Neuronal stem cell (in vitro differentiated cells): Measurements from ENCODE around the gene TEX261.

Experiments used
- DNase-seq: peaks from one replicate; pipeline ENCODE4 v3.0.0-alpha.2; 2013; ENCODE audit warnings: low spot score
- H2AFZ ChIP-seq: one replicate; pipeline ENCODE4 v1.6.1; 2013; ENCODE audit warnings: mild to moderate bottlenecking, low read length, inconsistent platforms
- H2AK5ac ChIP-seq: 2 replicates; pipeline ENCODE4 v1.6.1; 2013; ENCODE audit warnings: low read depth, mild to moderate bottlenecking, inconsistent platforms, low read length, moderate library complexity, mixed read lengths
- H2BK120ac ChIP-seq: 2 replicates; pipeline ENCODE4 v1.6.1; 2013; ENCODE audit warnings: low read depth, mild to moderate bottlenecking, inconsistent platforms, low read length, moderate library complexity, mixed read lengths
- H2BK12ac ChIP-seq: one replicate; pipeline ENCODE4 v1.6.1; 2013; ENCODE audit warnings: low read length, inconsistent platforms
- H2BK15ac ChIP-seq: 2 replicates; pipeline ENCODE4 v1.6.1; 2013; ENCODE audit warnings: mild to moderate bottlenecking, low read length, inconsistent platforms, mixed read lengths
- H2BK5ac ChIP-seq: one replicate; pipeline ENCODE4 v1.6.1; 2013; ENCODE audit warnings: inconsistent platforms, mild to moderate bottlenecking, low read length, moderate library complexity
- H3K14ac ChIP-seq: one replicate; pipeline ENCODE4 v1.6.1; 2013; ENCODE audit warnings: low read length, inconsistent platforms
- H3K18ac ChIP-seq: 2 replicates; pipeline ENCODE4 v1.6.1; 2013; ENCODE audit warnings: low read length, inconsistent platforms
- H3K23ac ChIP-seq: 2 replicates; pipeline ENCODE4 v1.6.1; 2013; ENCODE audit warnings: low read depth, mild to moderate bottlenecking, mixed read lengths, low read length, inconsistent platforms; ENCODE audit not compliant: poor library complexity
- H3K27ac ChIP-seq: replicated peaks from 3 replicates; pipeline ENCODE4 v1.5.1; 2013; ENCODE audit warnings: low read length, inconsistent platforms
- H3K27me3 ChIP-seq, 3 experiments: 2 replicates each; pipeline ENCODE4 v1.6.1; 2013; ENCODE audit warnings: low read length in 3 of 3, mild to moderate bottlenecking in 2 of 3, inconsistent platforms in 1 of 3, low read depth in 1 of 3, mixed read lengths in 1 of 3, moderate library complexity in 1 of 3; ENCODE audit not compliant: control insufficient read depth in 3 of 3, insufficient read depth in 3 of 3
- H3K36me3 ChIP-seq, 2 donors: replicated peaks in 1 of 2; 2 replicates each; pipeline ENCODE4 v1.6.1; 2013; ENCODE audit warnings: low read length in 2 of 2; ENCODE audit not compliant: control insufficient read depth in 2 of 2, insufficient read depth in 2 of 2
- H3K4ac ChIP-seq: 2 replicates; pipeline ENCODE4 v1.6.1; 2013; ENCODE audit warnings: inconsistent platforms, mild to moderate bottlenecking, low read length, moderate library complexity
- H3K4me1 ChIP-seq, 2 donors: 1 replicate in 1 of 2; 2 replicates in 1 of 2; pipeline ENCODE4 v1.6.1; 2013; ENCODE audit warnings: low read length in 2 of 2, low read depth in 1 of 2; ENCODE audit not compliant: control insufficient read depth in 2 of 2, insufficient read depth in 1 of 2
- H3K4me2 ChIP-seq: one replicate; pipeline ENCODE4 v1.6.1; 2013; ENCODE audit warnings: mild to moderate bottlenecking, low read length, inconsistent platforms; ENCODE audit not compliant: insufficient read depth, poor library complexity, severe bottlenecking
- H3K4me3 ChIP-seq, 2 donors: 2 replicates each; pipeline ENCODE4 v1.5.1; 2013; ENCODE audit warnings: low read length in 2 of 2, mild to moderate bottlenecking in 2 of 2, inconsistent platforms in 1 of 2, moderate library complexity in 1 of 2
- H3K79me1 ChIP-seq: one replicate; pipeline ENCODE4 v1.6.1; 2013; ENCODE audit warnings: low read depth, mild to moderate bottlenecking, inconsistent platforms, low read length, moderate library complexity
- H3K9ac ChIP-seq: one replicate; pipeline ENCODE4 v1.6.1; 2013; ENCODE audit warnings: mild to moderate bottlenecking, low read depth, low read length, inconsistent platforms; ENCODE audit not compliant: poor library complexity
- H3K9me3 ChIP-seq, 2 donors: replicated peaks in 1 of 2; 2 replicates each; pipeline versions ENCODE3 to v1.6.1; 2013; ENCODE audit warnings: low read length in 2 of 2, mild to moderate bottlenecking in 2 of 2, inconsistent platforms in 1 of 2, low read depth in 1 of 2, mixed read lengths in 1 of 2, moderate library complexity in 1 of 2; ENCODE audit not compliant: control insufficient read depth in 2 of 2, insufficient read depth in 1 of 2
- H4K8ac ChIP-seq: one replicate; pipeline ENCODE4 v1.6.1; 2013; ENCODE audit warnings: low read depth, mild to moderate bottlenecking, inconsistent platforms, low read length, moderate library complexity
- H4K91ac ChIP-seq: one replicate; pipeline ENCODE4 v1.6.1; 2013; ENCODE audit warnings: low read length, low read depth, mild to moderate bottlenecking, inconsistent platforms; ENCODE audit not compliant: poor library complexity
- WGBS, 2 donors: extraction: QIAGEN DNeasy Blood & Tissue Kit; methylation state at CpG; one replicate each; pipeline ENCODE4 v1.1.7; 2013; ENCODE audit warnings: missing lambda C conversion rate in 2 of 2, mixed read lengths in 1 of 2; ENCODE audit not compliant: insufficient read length in 2 of 2, insufficient replicate concordance in 1 of 2; ENCODE audit errors: extremely low coverage in 2 of 2; 5-methylcytosine and 5-hydroxymethylcytosine counted together

The TEX261 gene

DNA sequence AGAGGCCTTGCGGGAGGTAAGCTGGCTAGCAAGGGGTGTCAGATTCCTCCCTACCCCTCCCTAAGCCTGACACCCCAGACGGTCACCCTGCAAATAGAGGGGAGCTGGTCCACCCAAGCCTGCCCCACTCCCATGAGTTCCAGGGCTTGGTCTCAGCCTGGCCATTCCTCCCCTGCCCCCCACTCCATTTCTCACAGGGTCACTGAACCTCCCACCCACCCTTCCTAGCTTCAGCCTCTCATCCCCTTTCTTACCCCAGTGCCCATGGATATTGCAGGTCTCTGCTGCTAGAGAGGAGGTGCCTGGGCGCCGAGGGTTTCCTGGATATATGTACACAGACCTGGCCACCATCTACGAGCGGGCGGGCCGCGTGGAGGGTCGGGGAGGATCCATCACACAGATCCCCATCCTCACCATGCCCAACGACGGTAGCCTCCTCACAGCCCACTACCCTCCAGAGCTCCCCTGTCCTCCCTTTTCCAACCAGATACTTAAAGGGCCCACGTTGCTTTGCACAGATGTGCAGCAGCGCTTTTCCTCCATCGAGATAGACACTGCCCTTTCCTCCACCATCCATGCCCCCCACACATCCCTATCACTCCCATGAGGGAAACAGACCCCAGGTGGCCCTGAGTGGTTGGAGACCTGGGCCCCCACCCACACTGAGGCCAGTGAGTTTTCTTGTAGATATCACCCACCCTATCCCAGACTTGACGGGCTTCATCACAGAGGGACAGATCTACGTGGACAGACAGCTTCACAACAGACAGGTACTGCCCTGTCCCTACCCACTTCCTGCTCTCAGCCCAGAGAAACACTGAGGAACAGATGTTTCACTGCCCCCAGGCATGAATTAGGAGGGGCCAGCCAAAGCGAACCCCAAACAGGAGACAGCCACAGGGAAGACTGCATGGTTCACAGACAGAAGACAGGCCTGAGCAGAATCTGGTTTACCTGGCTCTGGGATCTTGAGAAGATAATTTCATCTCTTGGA lies 31.5 kb downstream of the TEX261 start:
- Histone ChIP-seq H3K79me1 (no peaks in the 10 kb centered on the region), H2BK12ac (no peak overlapping the region), H3K4ac (no peak overlapping the region), H3K36me3 (no peaks in the 10 kb centered on the region), H2BK15ac (no peak overlapping the region), H4K8ac (no peak overlapping the region), H2AFZ (no peak overlapping the region), H3K9ac (no peak overlapping the region), H3K23ac (peak overlapping the region; percentile 61), H3K27me3 (peaks cover 0 to 25% (median 7%) of the 10 kb centered on the region in 3 experiments), H3K4me2 (no peak overlapping the region), H3K4me3 (no peak overlapping the region), H2BK120ac (no peak overlapping the region), H3K14ac (peak overlapping the region; percentile 22), H2BK5ac (no peak overlapping the region), H2AK5ac (no peak overlapping the region), H3K18ac (no peak overlapping the region), H3K9me3 (no peaks in the 10 kb centered on the region), H4K91ac (no peak overlapping the region), H3K27ac (no peak overlapping the region), H3K4me1 (peaks cover 0 to 3% of the 10 kb centered on the region in 2 donors)
- DNase-seq = no peak
- WGBS, 2 donors = no CpG with 5 or more reads among the region's 18 CpGs

DNA sequence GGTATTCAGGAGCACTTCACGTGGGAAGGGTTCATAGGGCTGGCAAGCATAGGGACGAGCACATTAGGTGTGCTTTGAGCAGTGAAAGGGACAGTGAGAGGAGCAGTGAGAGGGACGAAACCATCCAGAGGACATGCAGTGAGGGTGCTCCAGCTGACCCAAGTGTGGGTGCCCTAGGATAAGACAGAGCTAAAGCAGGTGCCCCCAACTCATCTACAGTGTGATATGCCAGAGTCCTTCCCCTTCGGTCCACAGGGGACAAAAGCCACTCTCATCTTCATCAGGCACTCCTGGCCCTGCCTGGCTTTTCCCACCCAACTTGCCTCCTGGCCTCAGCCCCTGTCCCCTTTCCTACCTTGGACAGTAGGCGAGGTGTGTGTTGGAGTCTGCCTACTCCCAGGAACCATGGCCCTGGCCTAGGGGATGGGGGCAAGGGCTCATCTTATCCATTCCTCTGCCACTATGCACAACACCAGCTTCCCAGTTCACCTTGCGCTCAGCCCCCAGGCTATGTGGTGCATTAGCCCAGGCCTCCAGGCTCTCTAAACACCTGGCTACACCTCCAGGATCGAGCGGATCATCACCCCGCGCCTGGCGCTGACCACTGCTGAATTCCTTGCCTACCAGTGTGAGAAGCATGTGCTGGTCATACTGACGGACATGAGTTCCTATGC lies 32.3 kb downstream of the TEX261 start:
- no CpG with 5 or more reads among the region's 12 CpGs for WGBS, 2 donors

DNA sequence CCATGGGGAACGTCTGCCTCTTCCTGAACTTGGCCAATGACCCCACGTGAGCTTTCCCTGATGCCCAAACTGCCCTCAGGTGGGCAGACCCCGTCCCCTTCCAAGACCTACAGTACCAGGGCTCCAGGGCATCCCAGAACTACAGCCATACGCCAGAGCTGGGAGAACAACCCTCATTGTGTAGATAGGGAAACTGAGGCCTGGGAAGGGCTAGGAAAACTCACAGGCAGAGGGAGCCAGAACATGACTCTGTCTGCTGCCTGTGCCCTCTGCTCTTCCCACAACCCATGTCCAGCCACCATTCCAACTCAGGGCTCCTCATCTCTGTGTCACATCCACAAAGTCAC lies 33.1 kb downstream of the TEX261 start:
- H3K9me3 ChIP-seq = no peaks in the 10 kb centered on the region
- DNase-seq = no peak
- peaks cover 0 to 3% of the 10 kb centered on the region in 2 donors for H3K4me1 ChIP-seq
- no peak overlapping the region for H3K27ac ChIP-seq
- H3K4ac ChIP-seq = no peak overlapping the region
- no peaks in the 10 kb centered on the region for H3K36me3 ChIP-seq
- no peak overlapping the region for H2BK120ac ChIP-seq
- H2BK5ac ChIP-seq = peak overlapping the region; percentile 48
- no peak overlapping the region for H4K91ac ChIP-seq
- H3K79me1 ChIP-seq = no peaks in the 10 kb centered on the region
- H3K4me2 ChIP-seq = no peak overlapping the region
- H2BK12ac ChIP-seq = no peak overlapping the region
- no peak overlapping the region for H3K14ac ChIP-seq
- H2AK5ac ChIP-seq = no peak overlapping the region
- no peak overlapping the region for H3K4me3 ChIP-seq
- H2AFZ ChIP-seq = no peak overlapping the region
- no peak overlapping the region for H2BK15ac ChIP-seq
- no peak overlapping the region for H4K8ac ChIP-seq
- peaks cover 0 to 25% (median 7%) of the 10 kb centered on the region in 3 experiments for H3K27me3 ChIP-seq
- H3K18ac ChIP-seq = no peak overlapping the region
- WGBS, 2 donors = no CpG with 5 or more reads among the region's 4 CpGs
- no peak overlapping the region for H3K23ac ChIP-seq
- H3K9ac ChIP-seq = no peak overlapping the region

More for the DNA sequence above, 32.3 kb downstream of the TEX261 start:
- no peak overlapping the region for H3K27ac ChIP-seq
- H3K4me3 ChIP-seq = no peak overlapping the region
- H4K91ac ChIP-seq = no peak overlapping the region
- H3K18ac ChIP-seq = no peak overlapping the region
- no peak overlapping the region for H2BK12ac ChIP-seq
- no peak overlapping the region for H2AFZ ChIP-seq
- no peak for DNase-seq
- no peak overlapping the region for H3K23ac ChIP-seq
- no peaks in the 10 kb centered on the region for H3K79me1 ChIP-seq
- no peak overlapping the region for H2BK5ac ChIP-seq
- no peaks in the 10 kb centered on the region for H3K36me3 ChIP-seq
- no peak overlapping the region for H4K8ac ChIP-seq
- no peak overlapping the region for H3K9ac ChIP-seq
- no peak overlapping the region for H2AK5ac ChIP-seq
- H3K4ac ChIP-seq = no peak overlapping the region
- no peak overlapping the region for H3K4me2 ChIP-seq
- no peak overlapping the region for H2BK120ac ChIP-seq
- no peaks in the 10 kb centered on the region for H3K9me3 ChIP-seq
- H2BK15ac ChIP-seq = no peak overlapping the region
- peaks cover 0 to 25% (median 7%) of the 10 kb centered on the region in 3 experiments for H3K27me3 ChIP-seq
- peak overlapping the region; percentile 22 for H3K14ac ChIP-seq
- H3K4me1 ChIP-seq = peaks cover 0 to 3% of the 10 kb centered on the region in 2 donors
